OCI-LY1 (cell line): ENCODE data around the gene IYD.

Experiments used
- H2AFZ ChIP-seq: fragments of 200-600 bp; sonication (generic), shearing (Covaris generic); 2 replicates; pipeline ENCODE4 v1.6.0; 2014; ENCODE audit warnings: antibody characterized with exemption, mild to moderate bottlenecking, low read length
- H3F3A ChIP-seq: fragments of 200-600 bp; sonication (generic), shearing (Covaris generic); 2 replicates; pipeline ENCODE4 v1.6.0; 2014; ENCODE audit warnings: mild to moderate bottlenecking, antibody characterized with exemption, low read length, moderate library complexity; ENCODE audit not compliant: insufficient read depth
- H3K27ac ChIP-seq: fragments of 200-600 bp; sonication (generic); 2 replicates; pipeline ENCODE4 v1.5.1; 2014; ENCODE audit warnings: low read length, mixed run types, mild to moderate bottlenecking, low read depth; ENCODE audit not compliant: poor library complexity, severe bottlenecking
- H3K27me3 ChIP-seq: fragments of 200-600 bp; sonication (generic); 2 replicates; pipeline ENCODE4 v1.6.0; 2014; ENCODE audit warnings: antibody characterized with exemption, mild to moderate bottlenecking, low read length, moderate library complexity; ENCODE audit not compliant: insufficient read depth
- H3K36me3 ChIP-seq: fragments of 200-600 bp; sonication (generic); 2 replicates; pipeline ENCODE4 v1.6.1; 2014; ENCODE audit warnings: mild to moderate bottlenecking, antibody characterized with exemption, low read length, moderate library complexity, mixed read lengths; ENCODE audit not compliant: insufficient read depth
- H3K4me1 ChIP-seq: fragments of 200-600 bp; sonication (generic); 2 replicates; pipeline ENCODE4 v1.5.1; 2014; ENCODE audit warnings: mild to moderate bottlenecking, low read length, moderate library complexity; ENCODE audit not compliant: insufficient read depth, severe bottlenecking
- H3K4me2 ChIP-seq: fragments of 200-600 bp; sonication (generic), shearing (Covaris generic); 2 replicates; pipeline ENCODE4 v1.6.1; 2014; ENCODE audit warnings: low read length
- H3K4me3 ChIP-seq: fragments of 200-600 bp; sonication (generic); 2 replicates; pipeline ENCODE4 v1.5.1; 2014; ENCODE audit warnings: low read length, low read depth, mild to moderate bottlenecking, mixed read lengths; ENCODE audit not compliant: poor library complexity, severe bottlenecking
- H3K79me2 ChIP-seq: fragments of 200-600 bp; shearing (Covaris generic); 2 replicates; pipeline ENCODE4 v1.6.1; 2016; ENCODE audit warnings: mixed run types, low read length, mixed read lengths; ENCODE audit not compliant: insufficient read depth
- H3K9ac ChIP-seq: fragments of 200-600 bp; sonication (generic), shearing (Covaris generic); 2 replicates; pipeline ENCODE4 v1.6.1; 2014; ENCODE audit warnings: mild to moderate bottlenecking, low read length, mixed read lengths
- H3K9me2 ChIP-seq: fragments of 200-600 bp; sonication (generic), shearing (Covaris generic); 2 replicates; pipeline ENCODE4 v1.6.1; 2014; ENCODE audit warnings: low read depth, mild to moderate bottlenecking, low read length, mixed read lengths
- H3K9me3 ChIP-seq: fragments of 200-600 bp; shearing (Covaris generic); 2 replicates; pipeline ENCODE4 v1.6.1; 2014; ENCODE audit warnings: low read length, mixed read lengths
- H4K20me1 ChIP-seq: fragments of 200-600 bp; sonication (generic), shearing (Covaris generic); 2 replicates; pipeline ENCODE4 v1.6.0; 2016; ENCODE audit warnings: mild to moderate bottlenecking, low read length; ENCODE audit not compliant: insufficient read depth
- CTCF ChIP-seq: fragments of 200-600 bp; sonication (generic), shearing (Covaris generic); IDR thresholded peaks from 2 replicates; pipeline ENCODE4 v1.5.1; 2017; ENCODE audit warnings: mild to moderate bottlenecking, antibody characterized with exemption, low read length, moderate library complexity, mixed read lengths
- EZH2 ChIP-seq: fragments of 200-600 bp; sonication (generic), shearing (Covaris generic); IDR thresholded peaks from 2 replicates; pipeline ENCODE4 v1.8.0; 2017; ENCODE audit warnings: borderline replicate concordance, mixed run types, mild to moderate bottlenecking, antibody characterized with exemption, low read length, moderate library complexity, mixed read lengths

The IYD gene

GRCh38 chr6:150420926-150421325, 52.1 kb downstream of the IYD start:
- Histone ChIP-seq H2AFZ (no peak overlapping the region), H3F3A (no peaks in the 10 kb centered on the region), H3K79me2 (no peaks in the 10 kb centered on the region), H3K9me3 (peaks cover 28% of the 10 kb centered on the region), H3K36me3 (no peaks in the 10 kb centered on the region), H4K20me1 (no peaks in the 10 kb centered on the region), H3K27me3 (no peaks in the 10 kb centered on the region), H3K4me3 (no peak overlapping the region), H3K4me2 (no peak overlapping the region), H3K4me1 (peaks cover 18% of the 10 kb centered on the region), H3K9ac (no peak overlapping the region), H3K9me2 (no peaks in the 10 kb centered on the region), H3K27ac (no peak overlapping the region)
- no peak for TF ChIP-seq EZH2
- TF ChIP-seq CTCF: no peak

GRCh38 chr6:150425508-150425907, 56.7 kb downstream of the IYD start:
- H3F3A ChIP-seq: no peaks in the 10 kb centered on the region
- H3K27ac ChIP-seq: no peak overlapping the region
- H3K9me3 ChIP-seq: peaks cover 18% of the 10 kb centered on the region
- TF ChIP-seq EZH2 (no peak), CTCF (no peak)
- no peaks in the 10 kb centered on the region for H3K36me3 ChIP-seq
- H4K20me1 ChIP-seq: no peaks in the 10 kb centered on the region
- no peaks in the 10 kb centered on the region for H3K9me2 ChIP-seq
- no peak overlapping the region for H3K4me2 ChIP-seq
- no peaks in the 10 kb centered on the region for H3K4me1 ChIP-seq
- H3K79me2 ChIP-seq: no peaks in the 10 kb centered on the region
- no peaks in the 10 kb centered on the region for H3K27me3 ChIP-seq
- H3K9ac ChIP-seq: no peak overlapping the region
- no peak overlapping the region for H3K4me3 ChIP-seq
- H2AFZ ChIP-seq: no peak overlapping the region

GRCh38 chr6:150426198-150426597, 57.4 kb downstream of the IYD start:
- Histone ChIP-seq H3K9me3 (peaks cover 14% of the 10 kb centered on the region), H3K4me3 (no peak overlapping the region), H3K9me2 (no peaks in the 10 kb centered on the region), H3K27me3 (no peaks in the 10 kb centered on the region), H3F3A (no peaks in the 10 kb centered on the region), H4K20me1 (no peaks in the 10 kb centered on the region), H3K79me2 (no peaks in the 10 kb centered on the region), H2AFZ (no peak overlapping the region), H3K9ac (no peak overlapping the region), H3K36me3 (no peaks in the 10 kb centered on the region), H3K27ac (no peak overlapping the region), H3K4me2 (no peak overlapping the region), H3K4me1 (no peaks in the 10 kb centered on the region)
- TF ChIP-seq EZH2 (no peak), CTCF (no peak)
